ENCODE results near the gene PRH1.

Gene PRH1

DNA sequence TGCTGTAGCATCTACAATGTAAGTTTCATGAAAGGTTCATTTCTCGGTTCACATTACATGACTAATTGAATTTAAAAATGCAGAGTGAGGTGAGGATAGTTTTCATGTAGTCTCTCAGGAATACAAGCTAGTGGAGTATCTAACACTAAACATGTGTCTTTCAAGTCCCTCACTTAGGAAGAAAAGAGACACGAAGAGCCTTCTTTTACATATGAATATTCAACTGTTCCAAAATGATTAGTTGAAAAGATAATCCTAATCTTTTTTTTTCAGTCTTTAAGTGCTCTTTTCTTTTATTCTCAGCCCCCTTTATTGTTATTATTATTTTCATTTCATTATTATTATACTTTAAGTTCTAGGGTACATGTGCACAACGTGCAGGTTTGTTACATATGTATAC lies 45.6 kb downstream of the PRH1 start:
- no peak for DNase-seq (ENCODE audit: low read depth)

All from T-helper 22 cell (primary cell).